ENCODE data around the gene WDR20.
"Not testable (repeated sequence)": the region's sequence is repeated elsewhere in the genome, so short reads cannot be mapped to it uniquely, and the experiment has no call there.

WDR20 gene, protein sequence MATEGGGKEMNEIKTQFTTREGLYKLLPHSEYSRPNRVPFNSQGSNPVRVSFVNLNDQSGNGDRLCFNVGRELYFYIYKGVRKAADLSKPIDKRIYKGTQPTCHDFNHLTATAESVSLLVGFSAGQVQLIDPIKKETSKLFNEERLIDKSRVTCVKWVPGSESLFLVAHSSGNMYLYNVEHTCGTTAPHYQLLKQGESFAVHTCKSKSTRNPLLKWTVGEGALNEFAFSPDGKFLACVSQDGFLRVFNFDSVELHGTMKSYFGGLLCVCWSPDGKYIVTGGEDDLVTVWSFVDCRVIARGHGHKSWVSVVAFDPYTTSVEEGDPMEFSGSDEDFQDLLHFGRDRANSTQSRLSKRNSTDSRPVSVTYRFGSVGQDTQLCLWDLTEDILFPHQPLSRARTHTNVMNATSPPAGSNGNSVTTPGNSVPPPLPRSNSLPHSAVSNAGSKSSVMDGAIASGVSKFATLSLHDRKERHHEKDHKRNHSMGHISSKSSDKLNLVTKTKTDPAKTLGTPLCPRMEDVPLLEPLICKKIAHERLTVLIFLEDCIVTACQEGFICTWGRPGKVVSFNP

DNA sequence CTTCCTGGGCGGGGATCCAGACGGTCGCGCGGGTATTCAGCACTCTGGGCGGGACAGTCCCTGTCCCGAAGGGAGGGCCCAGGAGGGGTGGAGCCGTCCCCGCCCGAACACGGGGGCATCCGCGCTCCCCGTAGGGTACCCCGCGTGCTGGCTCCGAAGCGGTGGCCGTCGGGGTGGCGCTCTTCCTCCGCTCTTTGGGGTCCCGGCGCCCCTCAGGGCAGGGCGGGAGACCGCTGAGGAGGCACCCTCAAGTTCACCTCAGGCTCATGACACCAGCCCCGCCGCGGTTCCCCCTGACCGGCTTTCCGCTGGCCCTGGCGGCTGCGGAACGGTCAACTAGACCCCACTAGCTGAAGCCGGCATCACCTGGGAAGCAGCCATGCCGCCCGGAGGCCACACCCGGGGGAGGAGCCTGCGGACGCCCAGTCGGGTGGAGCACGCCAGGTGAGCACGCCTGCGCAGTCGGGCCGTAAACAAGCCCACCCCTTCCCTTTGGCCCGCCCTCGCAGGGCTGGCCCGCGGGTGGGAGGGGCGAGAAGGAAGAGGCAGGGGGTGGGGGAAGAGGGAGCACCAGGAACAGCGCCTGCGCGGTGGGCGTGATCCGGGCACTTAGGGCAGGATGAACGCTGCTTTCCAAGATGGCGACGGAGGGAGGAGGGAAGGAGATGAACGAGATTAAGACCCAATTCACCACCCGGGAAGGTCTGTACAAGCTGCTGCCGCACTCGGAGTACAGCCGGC, at the start of gene WDR20:
Gene WDR20, plus strand, starts transcription at position 612 of the 741 bp plus-strand sequence. Its CDS starts 27 bp downstream, at position 639.
- DNase-seq: peak; percentile 92

DNA sequence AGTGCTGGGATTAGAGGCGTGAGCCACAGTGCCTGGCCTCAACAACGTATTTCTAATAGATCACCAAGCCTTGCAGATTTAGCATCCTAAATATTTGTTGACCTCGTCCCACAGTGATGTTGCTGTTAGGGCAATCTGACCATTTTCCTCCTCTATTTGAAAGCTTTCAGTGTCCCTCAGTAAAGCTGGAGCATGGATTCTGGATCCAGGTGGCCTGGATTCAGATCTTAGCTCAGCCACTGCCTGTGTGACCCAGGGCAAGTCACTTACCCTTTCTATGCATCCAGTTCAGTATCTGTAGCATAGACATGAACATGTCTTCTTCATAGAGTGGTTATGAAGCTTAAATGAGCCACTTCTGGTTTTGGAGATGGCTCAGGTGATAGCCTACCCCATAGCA, 49.0 kb upstream of the WDR20 start:
- DNase-seq: no peak

DNA sequence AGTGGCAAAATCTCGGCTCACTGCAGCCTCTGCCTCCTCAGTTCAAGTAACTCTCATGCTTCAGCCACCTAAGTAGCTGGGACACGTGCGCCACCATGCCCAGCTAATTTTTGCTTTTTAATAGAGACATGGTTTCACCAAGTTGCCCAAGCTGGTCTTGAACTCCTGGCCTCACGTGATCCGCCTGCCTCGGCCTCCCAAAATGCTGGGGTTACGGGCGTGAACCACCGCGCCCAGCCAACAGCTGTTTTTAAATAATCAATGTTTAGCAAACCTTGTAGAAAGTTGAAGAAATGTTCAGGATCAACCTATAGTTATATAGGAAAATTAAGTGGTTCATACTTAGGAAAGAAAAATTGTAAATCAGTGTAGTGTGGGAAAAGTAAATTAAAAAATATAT, 46.9 kb upstream of the WDR20 start:
- DNase-seq: no peak

DNA sequence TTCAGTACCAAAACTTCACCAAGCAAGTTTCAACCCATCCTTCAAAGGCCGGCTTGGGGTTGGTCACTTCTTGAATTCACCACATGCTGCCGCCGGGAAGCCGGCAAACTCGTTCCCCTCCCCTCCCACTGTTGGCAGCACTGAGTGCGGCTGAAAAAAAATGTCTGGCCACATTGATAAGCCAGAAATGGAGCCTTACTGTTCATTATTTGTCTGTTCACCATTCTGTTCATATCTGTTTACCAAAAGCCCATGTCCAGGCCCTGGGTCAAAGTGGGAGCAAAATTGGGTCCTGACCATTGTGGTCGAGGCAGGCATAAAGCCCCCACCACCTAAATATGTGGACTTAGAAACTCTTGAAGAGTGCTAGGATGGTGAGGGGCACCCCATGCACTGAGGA, 45.6 kb upstream of the WDR20 start:
- no peak for DNase-seq

DNA sequence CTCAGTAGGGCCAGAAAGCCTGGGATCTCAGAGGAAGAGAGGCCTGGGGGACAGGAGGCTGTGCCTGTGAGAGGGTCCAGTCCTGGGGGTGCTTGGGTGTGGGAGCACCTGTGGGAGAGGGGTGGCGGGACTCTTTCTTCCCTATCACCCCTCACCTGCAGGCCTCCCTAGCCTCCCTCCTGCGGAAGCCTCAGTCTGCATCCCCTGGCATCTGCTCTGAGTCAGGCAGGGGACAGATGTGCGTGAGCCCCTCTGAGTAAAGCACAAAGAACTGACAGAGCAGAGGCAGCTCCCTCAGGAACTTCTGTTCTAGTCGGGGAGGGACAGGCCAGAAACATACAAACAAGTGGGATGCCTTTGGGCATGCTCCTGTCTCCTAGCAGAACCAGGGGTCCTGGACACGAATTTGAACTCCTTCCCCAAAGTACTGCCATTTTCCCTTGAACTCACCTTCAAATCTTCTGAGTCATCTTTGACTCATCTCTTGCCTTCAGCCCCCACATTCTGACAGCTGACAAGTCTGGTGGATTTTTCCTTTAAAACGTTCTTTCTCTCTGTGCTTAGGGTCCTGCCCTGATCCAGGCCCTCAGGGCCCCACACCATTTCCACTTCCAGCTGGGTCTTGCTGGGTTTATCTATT, 44.3 kb upstream of the WDR20 start:
- no peak for DNase-seq

DNA sequence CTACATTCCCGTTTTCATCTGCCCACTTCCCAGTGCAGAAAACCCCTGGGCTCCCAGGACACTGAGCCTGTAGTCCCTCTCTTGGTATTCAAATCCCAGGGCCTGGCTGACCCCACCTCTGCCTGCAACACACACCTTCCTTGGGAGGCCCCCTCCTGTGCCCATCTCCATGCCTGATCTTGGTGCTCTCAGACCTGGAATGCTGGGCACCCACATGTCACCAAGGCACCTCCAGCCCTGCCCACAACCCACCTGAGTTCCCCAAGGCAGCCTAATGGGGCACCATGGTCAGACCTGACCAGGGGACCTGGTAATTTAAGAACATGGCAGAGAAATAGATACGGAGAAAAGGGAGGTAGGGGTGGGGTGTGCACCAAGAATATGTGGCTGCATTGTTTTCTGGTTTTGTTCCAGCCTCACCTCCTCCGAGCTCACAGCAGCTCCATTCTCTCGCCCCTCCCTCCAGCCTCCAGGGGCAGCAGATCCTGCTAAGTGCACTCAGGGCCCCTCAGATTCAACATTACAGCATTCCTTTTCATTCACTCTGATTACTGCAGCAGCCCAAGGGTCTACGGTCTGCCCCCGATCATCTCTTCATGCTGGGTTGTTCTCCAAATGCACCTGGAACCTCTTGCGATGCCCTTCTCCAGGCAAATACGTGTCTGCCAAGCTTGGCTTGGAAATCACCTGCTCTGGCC, 43.7 kb upstream of the WDR20 start:
- DNase-seq: no peak

DNA sequence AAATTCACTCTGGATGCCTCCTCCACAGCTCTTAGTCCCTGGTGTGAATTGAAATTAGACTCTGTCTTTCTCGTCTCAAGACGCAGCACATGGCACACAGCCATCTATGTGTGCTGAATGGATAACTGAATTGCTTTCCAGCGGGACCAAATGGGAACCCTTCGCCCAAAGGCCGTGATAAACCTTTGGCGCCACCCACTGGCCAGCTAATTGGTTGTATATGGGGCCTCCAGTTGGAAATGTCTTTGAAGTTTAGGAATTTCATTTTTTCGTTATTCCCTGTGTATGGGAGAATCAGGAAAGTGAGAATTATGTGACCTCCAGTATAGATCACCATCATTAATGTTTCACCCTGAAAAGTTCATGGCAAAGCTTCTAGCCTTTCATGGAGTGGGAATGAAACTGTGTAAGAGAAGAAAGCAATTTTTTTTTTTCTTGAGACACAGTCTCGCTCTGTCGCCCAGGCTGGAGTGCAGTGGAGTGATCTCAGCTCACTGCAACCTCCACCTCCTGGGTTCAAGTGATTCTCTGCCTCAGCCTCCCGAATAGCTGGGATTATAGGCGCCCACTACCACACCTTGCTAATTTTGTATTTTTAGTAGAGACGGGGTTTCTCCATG, 43.0 kb upstream of the WDR20 start:
- peak; percentile 46 for DNase-seq

DNA sequence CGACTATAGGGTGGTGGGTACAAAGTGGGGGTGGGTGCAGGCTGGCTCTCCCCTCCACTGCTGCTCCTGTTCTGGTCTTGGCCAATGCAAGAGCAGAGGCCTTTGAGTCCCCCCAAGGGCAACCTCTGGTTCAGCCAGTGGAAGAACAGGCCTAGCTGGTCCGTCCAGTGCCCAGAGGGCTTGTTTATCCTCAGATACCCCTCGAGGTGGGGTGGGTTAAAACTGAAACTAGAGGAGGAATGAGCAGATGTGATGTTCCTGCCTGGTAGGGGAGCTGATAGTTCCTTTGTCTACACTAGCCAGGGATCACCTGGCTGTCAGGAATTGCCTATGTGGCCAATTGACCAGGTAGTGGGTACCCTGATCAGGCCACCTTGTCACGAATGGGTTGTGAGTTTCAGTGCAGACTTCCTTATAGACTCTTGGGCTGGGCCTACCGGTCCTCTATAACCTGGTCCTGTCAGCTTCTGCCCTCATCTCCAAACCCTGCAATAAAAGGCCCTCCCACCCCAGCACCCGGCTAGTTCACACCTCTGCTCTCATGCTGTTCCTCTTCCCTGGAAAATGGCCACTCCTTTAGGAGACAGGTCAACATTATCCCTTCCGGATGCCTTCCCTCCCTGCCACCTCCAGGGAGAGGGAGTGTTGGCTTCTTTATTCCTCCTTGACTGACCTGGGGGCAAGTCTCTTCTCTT, 42.1 kb upstream of the WDR20 start:
- no peak for DNase-seq

DNA sequence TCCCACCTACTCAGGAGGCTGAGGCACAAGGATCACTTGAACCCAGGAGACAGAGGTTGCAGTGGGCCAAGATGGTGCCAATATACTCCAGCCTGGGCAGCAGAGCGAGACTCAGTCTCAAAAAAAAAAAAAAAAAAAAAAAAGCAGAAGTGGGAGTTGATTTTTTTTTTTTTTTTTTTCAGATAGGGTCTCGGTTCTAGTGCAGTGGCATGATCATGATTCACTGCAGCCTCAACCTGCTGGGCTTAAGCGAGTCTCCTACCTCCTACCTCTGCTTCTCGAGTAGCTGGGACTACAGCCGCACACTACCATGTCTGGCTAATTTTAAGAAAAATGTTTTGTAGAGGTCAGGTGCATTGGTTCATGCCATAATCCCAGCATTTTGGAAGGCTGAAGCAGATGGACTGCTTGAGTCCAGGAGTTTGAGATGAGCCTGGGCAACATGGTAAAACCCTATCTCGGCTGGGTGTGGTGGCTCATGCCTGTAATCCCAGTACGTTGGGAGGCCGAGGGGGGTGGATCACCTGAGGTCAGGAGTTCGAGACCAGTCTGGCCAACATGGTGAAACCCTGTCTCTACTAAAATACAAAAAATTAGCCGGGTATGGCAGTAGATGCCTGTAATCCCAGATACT, 36.5 kb upstream of the WDR20 start:
- no peak for DNase-seq

DNA sequence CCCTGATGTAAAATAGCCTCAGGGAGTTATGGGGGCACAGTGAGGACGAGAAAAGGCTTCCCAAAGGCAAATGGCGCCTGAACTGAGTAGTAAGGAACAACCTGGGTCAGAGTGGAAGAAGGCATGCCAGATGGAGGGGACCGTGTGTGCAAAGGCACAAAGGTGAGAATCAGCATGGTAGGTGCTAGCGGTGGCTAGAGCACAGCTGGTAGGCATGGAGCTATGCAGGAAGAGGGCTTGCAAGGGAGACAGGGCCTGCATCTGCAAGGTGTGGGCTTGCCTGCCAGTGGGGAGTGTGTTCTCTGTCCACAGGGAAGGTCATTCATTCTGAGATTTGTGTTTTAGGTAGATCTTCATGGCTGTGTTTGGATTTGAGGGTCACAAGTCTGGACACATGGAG, 34.3 kb upstream of the WDR20 start:
- no peak for DNase-seq

DNA sequence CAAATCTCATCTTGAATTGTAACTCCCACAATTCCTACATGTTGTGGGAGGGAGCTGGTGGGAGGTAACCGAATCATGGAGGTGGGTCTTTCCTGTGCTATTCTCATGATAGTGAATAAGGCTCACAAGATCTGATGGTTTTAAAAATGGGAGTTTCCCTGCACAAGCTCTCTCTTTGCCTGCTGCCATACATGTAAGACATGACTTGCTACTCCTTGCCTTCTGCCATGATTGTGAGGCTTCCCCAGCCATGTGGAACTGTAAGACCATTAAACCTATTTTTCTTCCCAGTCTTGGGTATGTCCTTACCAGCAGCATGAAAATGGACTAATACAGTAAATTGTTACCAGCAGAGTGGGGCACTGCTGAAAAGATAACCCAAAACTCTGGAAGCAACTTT, 30.4 kb upstream of the WDR20 start:
- DNase-seq: not testable (repeated sequence)

DNA sequence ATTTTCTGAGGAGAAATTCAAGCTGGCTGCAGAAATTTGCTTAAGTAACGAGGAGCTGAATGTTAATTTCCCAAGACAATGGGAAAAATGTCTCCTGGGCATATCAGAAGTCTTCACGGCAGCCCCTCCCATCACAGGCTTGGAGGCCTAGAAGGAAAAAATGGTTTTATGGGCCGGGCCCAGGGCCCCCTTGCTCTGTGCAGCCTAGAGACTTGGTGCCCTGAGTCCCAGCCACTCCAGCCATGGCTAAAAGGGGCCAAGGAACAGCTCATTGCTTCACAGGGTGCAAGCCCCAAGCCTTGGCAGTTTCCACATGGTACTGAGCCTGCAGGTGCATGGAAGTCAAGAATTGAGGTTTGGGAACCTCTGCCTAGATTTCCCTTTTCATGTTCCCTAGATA, 28.6 kb upstream of the WDR20 start:
- no peak for DNase-seq

DNA sequence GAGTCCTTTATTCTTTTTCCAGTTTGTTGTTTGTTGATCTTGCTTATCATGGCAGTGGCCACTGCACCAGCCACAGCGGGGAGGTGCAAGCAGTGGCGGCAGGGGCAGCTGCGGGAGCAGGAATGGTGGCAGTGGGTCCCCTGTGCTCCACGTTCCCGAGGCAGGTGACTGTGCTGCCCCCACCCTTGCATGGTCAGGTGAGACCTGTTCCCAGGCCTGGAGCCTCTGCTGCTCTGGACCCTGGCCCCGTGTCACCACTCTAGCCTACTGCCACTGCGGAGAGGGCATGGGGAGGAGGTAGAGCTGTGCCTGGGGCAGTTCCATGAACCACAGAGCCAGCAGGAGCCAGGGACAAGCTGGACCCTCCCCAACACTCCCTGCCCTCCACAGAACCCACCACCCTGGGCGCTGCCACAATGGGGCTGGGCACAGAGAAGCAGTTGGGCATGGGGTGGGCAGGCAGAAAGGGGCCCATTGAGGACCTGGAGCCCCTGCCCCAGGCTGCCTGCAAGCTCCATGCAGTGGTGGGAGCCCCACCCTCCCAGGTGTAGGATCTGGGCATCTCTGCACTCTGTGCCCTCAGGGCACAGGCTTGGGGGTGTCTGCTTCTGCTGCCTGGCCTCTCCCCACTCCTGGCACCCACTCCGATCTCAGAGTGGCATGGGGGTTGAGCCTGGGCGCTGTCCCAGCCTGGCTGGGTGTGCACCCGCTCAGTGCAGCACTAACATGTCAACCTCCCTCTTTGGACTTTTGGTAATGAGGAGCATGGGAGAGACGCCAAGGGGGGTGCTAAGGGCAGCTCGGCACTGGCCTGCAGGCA, 23.1 kb upstream of the WDR20 start:
- no peak for DNase-seq

DNA sequence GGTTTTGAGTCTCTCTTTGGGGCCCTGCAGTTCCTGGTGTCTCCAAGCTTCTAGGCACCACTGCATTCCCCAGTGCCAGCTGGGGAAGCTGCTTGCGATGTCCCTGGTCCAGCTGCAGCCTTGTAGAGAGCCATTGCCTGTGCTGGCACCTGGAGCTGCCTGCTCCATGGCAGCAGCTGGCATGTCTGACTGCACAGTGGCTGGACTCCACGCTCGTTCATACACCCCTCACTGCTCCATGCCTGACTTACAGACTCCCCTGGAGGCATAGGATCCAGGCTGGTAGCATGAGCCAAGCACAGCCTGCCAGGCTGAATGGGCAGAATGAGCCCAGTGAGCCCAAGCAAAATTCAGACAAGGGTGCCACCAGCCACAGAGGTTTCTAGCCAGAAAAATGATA, 21.8 kb upstream of the WDR20 start:
- no peak for DNase-seq

DNA sequence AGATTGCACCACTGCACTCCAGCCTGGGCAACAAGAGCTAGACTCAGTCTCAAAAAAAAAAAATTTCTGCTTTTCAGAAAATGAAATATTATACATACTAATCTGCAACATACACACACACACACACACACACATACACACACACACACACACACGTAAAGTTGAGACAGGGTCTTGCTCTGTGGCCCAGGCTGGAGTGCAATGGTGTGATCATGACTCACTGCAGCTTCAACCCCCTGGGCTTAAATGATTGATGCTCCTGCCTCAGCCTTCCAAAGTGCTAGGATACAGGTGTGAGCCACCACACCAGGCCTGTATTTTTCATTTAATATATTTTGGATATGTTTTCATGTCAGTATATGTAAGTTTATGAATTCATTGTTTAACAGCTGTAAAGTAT, 18.8 kb upstream of the WDR20 start:
- DNase-seq: no peak

DNA sequence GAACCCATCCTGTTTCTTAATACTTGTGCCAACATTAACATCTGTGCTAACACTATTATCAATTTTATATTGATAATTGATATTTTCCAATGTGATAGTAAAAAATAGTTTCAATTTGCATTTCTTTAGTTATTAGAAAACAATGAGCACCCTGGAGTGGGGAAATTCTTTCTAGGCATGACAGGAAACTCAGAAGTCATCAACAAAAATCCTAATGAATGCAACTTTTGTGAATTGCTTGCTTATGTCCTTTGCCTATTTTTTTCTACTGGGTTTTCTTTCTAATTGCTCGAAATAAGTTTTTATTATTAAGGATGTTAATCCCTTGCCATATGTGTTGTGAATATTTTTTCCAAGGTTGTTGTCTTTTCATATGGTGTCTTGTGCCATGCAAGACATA, 18.1 kb upstream of the WDR20 start:
- DNase-seq: no peak

DNA sequence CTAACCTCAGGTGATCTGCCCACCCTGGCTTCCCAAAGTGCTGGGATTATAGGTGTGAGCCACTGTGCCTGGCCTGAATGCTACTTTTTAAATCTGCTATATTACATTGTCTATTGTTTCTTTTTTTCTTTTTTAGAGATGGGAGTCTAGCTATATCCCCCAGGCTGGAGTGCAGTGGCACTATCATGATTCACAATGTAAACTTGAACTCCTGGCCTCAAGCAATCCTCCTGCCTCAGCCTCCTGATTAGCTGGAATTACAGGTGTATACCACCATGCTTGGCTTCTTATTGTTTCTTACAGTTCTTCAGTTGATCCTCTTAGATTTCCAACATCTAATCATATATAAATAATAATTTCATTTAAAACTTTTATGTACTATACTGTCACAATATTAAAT, 15.3 kb upstream of the WDR20 start:
- no peak for DNase-seq

DNA sequence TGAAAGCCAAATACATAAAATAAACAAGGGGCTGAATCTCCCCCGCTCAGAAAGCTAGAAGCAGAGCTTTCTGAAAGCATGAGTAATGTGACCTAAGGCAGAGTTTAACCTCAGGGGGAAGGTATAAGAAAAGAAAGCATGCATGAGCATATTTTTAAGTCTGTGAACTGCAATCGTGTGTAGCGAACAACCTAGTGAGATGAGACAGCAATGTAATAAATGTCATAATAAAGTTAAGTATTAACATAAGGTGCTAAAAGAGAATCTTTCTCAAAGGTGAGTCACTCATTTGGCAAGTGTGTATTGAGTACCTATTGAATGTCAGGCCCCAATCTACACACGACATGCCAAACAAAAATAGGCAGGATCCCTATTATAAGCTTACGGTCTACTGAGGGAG, 14.2 kb upstream of the WDR20 start:
- DNase-seq: no peak

DNA sequence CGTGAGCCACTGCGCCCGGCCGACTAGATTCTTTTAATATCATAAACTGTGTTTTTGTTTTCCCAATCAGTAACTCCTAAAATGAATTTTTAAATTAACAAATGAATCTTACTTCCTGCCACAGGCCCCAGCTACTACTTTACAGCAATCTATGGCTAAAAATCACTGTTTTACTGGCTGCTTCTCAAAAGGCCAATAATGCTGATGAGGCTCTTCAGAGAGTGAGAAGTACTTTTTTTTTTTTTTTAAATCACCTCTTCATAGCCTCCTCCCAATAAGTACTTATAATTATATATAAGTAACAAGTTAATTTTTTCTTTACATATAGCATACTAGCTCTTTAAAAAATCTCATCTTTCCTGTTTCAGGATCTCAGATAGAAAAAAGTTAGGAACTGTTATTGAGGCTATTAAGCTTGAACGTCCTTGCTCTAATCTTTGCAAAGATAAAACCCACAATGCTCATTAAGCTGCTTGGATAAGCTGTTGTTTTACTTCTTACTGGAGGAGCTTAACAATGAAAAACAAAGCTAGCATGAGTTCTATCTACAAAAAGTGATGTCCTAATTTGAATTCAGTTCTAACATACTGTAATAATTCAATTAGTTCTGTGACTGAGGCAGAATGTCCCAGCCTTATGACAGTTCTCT, 12.8 kb upstream of the WDR20 start:
- DNase-seq: no peak

DNA sequence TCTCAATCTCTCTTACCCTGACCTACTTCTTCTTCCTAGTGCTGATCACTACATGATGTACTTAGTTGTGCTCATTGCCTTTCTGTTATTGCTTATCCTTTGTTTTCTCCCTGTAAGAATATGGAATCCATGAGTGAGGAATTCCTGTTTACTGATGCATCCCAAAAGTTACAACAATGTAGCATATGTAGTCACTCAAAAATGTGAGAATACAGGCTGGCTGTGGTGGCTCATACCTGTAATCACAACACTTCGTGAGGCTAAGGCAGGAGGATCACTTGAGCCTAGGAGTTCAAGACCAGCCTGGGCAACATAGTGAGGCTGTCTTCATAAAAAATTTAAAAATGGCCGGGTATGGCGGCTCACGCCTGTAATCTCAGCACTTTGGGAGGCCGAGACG, 8.0 kb upstream of the WDR20 start:
- no peak for DNase-seq
